HUES48 (cell line): ENCODE results near the gene GLYR1.

Experiments used
- H3K27ac ChIP-seq: one replicate; pipeline ENCODE4 v1.7.0; 2013; ENCODE audit warnings: low read depth, low read length, inconsistent platforms
- H3K27me3 ChIP-seq: 2 replicates; pipeline ENCODE4 v1.6.1; 2013; ENCODE audit warnings: mild to moderate bottlenecking, low read length; ENCODE audit not compliant: control insufficient read depth, insufficient read depth
- H3K36me3 ChIP-seq: 2 replicates; pipeline ENCODE4 v1.6.1; 2013; ENCODE audit warnings: low read length; ENCODE audit not compliant: control insufficient read depth, insufficient read depth
- H3K4me1 ChIP-seq: 2 replicates; pipeline ENCODE4 v1.6.1; 2013; ENCODE audit warnings: mild to moderate bottlenecking, low read length; ENCODE audit not compliant: control insufficient read depth, insufficient read depth
- H3K4me3 ChIP-seq: 2 replicates; pipeline ENCODE4 v1.5.1; 2013; ENCODE audit warnings: mild to moderate bottlenecking, low read depth, low read length
- H3K9ac ChIP-seq: 2 replicates; pipeline ENCODE4 v1.6.1; 2013; ENCODE audit warnings: mild to moderate bottlenecking, low read depth, low read length, moderate library complexity
- H3K9me3 ChIP-seq: 2 replicates; pipeline ENCODE4 v1.6.1; 2013; ENCODE audit warnings: low read length; ENCODE audit not compliant: control insufficient read depth, insufficient read depth

The GLYR1 gene

GRCh38 chr16:4890026-4890425 is 42.9 kb upstream of the GLYR1 start:
- Histone ChIP-seq H3K9me3 (no peaks in the 10 kb centered on the region), H3K36me3 (peaks cover 94% of the 10 kb centered on the region), H3K27me3 (no peaks in the 10 kb centered on the region), H3K27ac (no peak overlapping the region), H3K4me1 (no peaks in the 10 kb centered on the region), H3K9ac (no peak overlapping the region), H3K4me3 (no peak overlapping the region)

- no peaks in the 10 kb centered on the region for H3K4me1 ChIP-seq
- H3K9ac ChIP-seq = no peak overlapping the region
- no peak overlapping the region for H3K27ac ChIP-seq
- no peak overlapping the region for H3K4me3 ChIP-seq
- no peaks in the 10 kb centered on the region for H3K9me3 ChIP-seq
- H3K36me3 ChIP-seq = peaks cover 94% of the 10 kb centered on the region
- no peaks in the 10 kb centered on the region for H3K27me3 ChIP-seq
Measured at GRCh38 chr16:4888428-4889135, 41.5 kb upstream of the GLYR1 start.

GRCh38 chr16:4886151-4886550 is 39.1 kb upstream of the GLYR1 start:
- Histone ChIP-seq H3K9ac (no peak overlapping the region), H3K4me3 (no peak overlapping the region), H3K36me3 (peaks cover 95% of the 10 kb centered on the region), H3K4me1 (no peaks in the 10 kb centered on the region), H3K27ac (no peak overlapping the region), H3K27me3 (no peaks in the 10 kb centered on the region), H3K9me3 (no peaks in the 10 kb centered on the region)

DNA sequence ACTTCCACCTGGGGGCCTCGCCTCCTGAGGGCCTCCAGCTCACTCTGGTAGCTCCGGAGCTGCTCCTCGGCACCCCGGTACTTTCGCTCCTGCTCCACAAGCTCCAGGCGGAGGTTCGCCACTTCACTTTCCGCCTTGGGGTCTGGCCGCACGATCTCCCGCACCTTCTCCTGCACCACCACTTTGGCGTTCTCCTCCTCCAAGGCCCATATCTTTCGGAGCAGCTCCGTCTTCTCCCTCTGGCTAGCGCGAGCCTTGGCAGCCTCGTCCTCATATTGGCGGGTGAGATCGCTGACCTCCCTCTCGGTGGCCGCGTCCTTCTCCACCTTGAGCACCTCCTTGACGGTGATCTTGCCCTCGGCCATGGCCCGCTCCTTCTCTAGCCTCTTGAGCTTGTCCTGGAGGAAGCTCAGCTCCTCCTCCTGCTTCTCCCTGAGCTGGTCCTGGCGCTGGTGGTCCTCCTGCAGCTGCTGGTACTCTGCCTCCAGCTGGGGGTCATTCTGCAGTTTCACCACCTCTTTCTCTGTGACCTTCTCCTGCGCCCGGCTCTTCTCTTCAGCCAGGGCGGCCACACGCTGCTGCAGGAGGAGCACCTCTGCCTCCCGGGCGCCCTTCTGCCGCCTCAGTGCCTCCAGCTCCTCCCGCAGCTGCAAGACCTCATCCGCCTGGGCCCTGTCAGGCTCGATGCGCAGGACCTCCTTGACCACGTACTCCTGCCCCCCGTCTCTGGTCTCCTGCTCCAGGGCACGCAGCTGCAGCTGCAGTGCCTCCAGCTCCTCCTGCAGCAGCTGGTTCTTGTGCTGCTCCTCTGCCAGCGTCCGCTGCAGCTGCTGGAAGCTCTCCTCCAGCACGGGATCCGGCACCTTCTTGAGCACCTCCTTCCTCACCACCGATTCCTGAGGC is 38.1 kb upstream of the GLYR1 start:
- Histone ChIP-seq H3K4me3 (no peak overlapping the region), H3K27ac (no peak overlapping the region), H3K27me3 (no peaks in the 10 kb centered on the region), H3K9ac (no peak overlapping the region), H3K36me3 (peaks cover 95% of the 10 kb centered on the region), H3K9me3 (no peaks in the 10 kb centered on the region), H3K4me1 (no peaks in the 10 kb centered on the region)

GRCh38 chr16:4884209-4884608 is 37.1 kb upstream of the GLYR1 start:
- Histone ChIP-seq H3K4me1 (no peaks in the 10 kb centered on the region), H3K9ac (no peak overlapping the region), H3K27me3 (no peaks in the 10 kb centered on the region), H3K4me3 (no peak overlapping the region), H3K27ac (no peak overlapping the region), H3K9me3 (no peaks in the 10 kb centered on the region), H3K36me3 (peaks cover 97% of the 10 kb centered on the region)

- H3K36me3 ChIP-seq = peaks cover 99% of the 10 kb centered on the region
- H3K27ac ChIP-seq = no peak overlapping the region
Measured at GRCh38 chr16:4883501-4883900, 36.4 kb upstream of the GLYR1 start.

DNA sequence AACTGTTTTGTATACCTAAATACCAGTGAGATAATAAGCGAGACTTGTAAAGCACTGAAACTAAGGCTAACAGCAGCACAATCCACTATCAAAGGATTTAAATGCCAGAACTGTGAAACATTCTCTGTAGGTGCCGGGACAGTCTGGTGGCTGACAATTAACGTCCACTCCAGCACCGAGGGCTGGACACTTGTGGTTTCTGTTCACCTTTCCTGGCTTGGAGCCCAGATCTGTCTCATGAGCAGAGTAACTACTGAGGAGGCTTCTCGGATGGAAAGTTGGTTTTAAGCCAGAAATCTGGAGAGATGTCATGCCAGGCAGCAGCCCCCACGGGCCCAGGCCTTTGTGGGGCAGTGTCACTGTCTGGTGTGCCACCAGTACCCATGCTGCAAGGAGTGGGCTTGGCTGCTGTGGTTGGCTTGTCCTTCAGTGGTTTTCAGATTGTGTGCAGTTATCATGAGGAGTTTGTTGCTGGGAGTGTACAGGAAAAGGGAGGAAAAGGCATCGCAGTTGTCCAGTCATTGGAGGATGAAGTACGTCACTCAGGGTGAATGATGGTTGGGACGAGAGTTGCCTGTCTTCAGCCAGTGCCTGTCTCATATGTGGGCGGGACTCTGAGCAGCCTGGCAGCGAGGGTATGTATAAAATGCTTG is 35.7 kb upstream of the GLYR1 start:
- no peak overlapping the region for H3K9ac ChIP-seq
- H3K27ac ChIP-seq = no peak overlapping the region
- H3K36me3 ChIP-seq = peaks cover 99% of the 10 kb centered on the region
- H3K27me3 ChIP-seq = no peaks in the 10 kb centered on the region
- no peaks in the 10 kb centered on the region for H3K9me3 ChIP-seq
- H3K4me3 ChIP-seq = no peak overlapping the region
- no peaks in the 10 kb centered on the region for H3K4me1 ChIP-seq

More at GRCh38 chr16:4883501-4883900, 36.4 kb upstream of the GLYR1 start:
- H3K9me3 ChIP-seq = no peaks in the 10 kb centered on the region
- no peak overlapping the region for H3K9ac ChIP-seq
- no peaks in the 10 kb centered on the region for H3K4me1 ChIP-seq
- H3K4me3 ChIP-seq = no peak overlapping the region
- no peaks in the 10 kb centered on the region for H3K27me3 ChIP-seq

DNA sequence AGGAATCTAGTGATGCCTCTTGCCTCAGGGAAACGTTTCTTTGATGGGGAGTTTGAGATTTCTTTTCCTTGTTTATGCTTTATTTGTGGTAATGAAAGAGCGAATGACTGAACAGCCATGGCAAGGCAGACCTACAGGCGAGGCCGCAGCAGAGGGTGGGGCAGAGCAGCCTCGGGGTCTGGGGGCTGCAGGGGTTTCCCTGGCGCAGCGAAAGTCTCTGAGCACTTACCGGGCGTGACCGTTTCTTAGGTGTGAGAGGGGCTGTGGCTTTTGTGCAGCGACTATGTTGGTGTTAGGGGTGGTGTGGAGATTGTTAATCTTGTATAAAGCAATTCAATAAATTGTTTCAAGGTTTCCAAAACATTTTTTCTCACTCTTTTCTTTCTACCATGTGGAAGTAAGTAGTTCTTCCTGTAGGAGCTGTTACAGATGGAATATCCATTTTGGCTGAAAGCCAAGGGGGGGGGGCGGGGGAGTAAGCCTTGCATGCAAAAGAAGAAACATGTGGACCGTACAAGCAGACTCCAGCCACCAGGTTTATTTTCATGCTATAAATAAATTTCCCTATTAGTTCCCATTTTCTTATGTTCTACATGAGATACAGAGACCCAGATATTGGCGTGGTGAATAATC is 35.0 kb upstream of the GLYR1 start:
- Histone ChIP-seq H3K36me3 (peaks cover 99% of the 10 kb centered on the region), H3K27ac (no peak overlapping the region), H3K4me3 (no peak overlapping the region), H3K4me1 (no peaks in the 10 kb centered on the region), H3K9me3 (no peaks in the 10 kb centered on the region), H3K9ac (no peak overlapping the region), H3K27me3 (no peaks in the 10 kb centered on the region)

DNA sequence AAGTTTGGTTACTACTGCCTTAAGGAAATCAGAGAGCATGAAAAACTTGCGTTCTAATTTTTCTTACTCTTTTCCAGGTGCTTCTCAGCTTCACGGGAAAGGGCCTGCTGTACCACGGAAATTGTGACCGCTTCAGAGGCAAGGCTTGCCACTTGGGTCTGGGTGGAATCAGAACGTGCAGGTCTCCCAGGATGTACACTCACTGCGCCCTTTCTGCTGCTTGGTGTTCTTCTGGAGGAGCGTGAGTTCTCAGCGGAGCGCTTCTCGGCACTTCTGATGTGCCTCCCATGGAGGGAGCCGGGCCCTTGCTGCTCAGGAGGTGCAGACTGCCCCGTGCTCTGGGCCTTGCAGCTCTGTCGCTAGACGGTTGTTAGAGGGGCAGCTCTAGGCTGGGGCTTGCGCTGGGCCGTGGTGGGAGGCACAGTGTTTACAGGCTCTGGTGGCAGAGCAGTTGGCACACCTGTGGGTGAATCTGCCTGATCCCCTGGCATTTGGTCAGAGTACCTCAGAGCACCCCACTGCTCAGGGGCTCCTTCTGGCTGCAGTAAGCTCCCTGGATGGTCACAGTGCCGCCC is 33.0 kb upstream of the GLYR1 start:
- Histone ChIP-seq H3K4me3 (no peak overlapping the region), H3K9ac (no peak overlapping the region), H3K9me3 (no peaks in the 10 kb centered on the region), H3K27me3 (no peaks in the 10 kb centered on the region), H3K36me3 (peaks cover 97% of the 10 kb centered on the region), H3K27ac (no peak overlapping the region), H3K4me1 (no peaks in the 10 kb centered on the region)

DNA sequence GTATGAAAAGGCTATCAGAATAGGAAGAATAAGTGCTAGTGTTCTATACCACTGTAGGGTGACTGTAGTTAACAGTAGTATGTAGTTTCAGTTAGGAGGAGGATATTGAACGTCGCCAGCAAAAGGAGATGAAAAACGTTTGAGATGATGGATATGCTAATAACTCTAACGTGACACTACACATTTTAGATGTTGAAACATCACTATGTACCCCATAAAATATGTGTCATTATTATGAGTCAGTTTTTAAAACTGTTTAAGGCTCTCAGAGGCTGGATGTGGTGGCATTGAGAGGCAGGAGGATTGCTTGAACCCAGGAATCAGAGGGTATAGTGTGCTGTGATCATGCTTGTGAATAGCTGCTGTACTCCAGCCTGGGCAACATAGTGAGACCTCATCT is 32.0 kb upstream of the GLYR1 start:
- Histone ChIP-seq H3K4me1 (no peaks in the 10 kb centered on the region), H3K9ac (no peak overlapping the region), H3K27me3 (no peaks in the 10 kb centered on the region), H3K27ac (no peak overlapping the region), H3K9me3 (no peaks in the 10 kb centered on the region), H3K4me3 (no peak overlapping the region), H3K36me3 (peaks cover 97% of the 10 kb centered on the region)
